T-helper 17 cell (primary cell): ENCODE data around the gene CDKN1C. TPM values are rescaled to one million over a fixed set of nuclear protein-coding genes. Genes with fewer than 3 reads are reported as not detected.

ENCODE experiments used
- ATAC-seq: fragments of 150-1000 bp; cut with Tn5 transposase; 2 replicates; pipeline ENCODE4 v1.10.0; 2021; ENCODE audit warnings: mild to moderate bottlenecking, moderate library complexity
- DNase-seq, 3 donors: peaks; one replicate each; pipeline versions ENCODE4 v3.0.0 to v3.0.0-alpha.2; 2020 to 2021
- H3K9me3 ChIP-seq: one replicate; pipeline ENCODE4 v1.7.0; 2013; ENCODE audit warnings: low read length, mild to moderate bottlenecking; ENCODE audit not compliant: control insufficient read depth, poor library complexity, severe bottlenecking
- H3K27ac Mint-ChIP-seq: one replicate; pipeline ENCODE4 v1.8.0; 2022; ENCODE audit warnings: mild to moderate bottlenecking, moderate library complexity, mixed read lengths
- H3K27me3 Mint-ChIP-seq: one replicate; pipeline ENCODE4 v1.8.0; 2022; ENCODE audit warnings: mixed read lengths
- H3K36me3 Mint-ChIP-seq: one replicate; pipeline ENCODE4 v1.8.0; 2022; ENCODE audit warnings: low read depth, mixed read lengths
- H3K4me1 Mint-ChIP-seq: one replicate; pipeline ENCODE4 v1.8.0; 2022; ENCODE audit warnings: mild to moderate bottlenecking, mixed read lengths
- H3K4me3 Mint-ChIP-seq: one replicate; pipeline ENCODE4 v1.8.0; 2022; ENCODE audit warnings: mild to moderate bottlenecking, moderate library complexity, mixed read lengths
- total RNA-seq, 4 donors: library from RNA in 2 of 4; stranded (reverse) in 2 of 4; gene quantifications; one replicate each; pipeline ENCODE4 v1.2.3 and lab custom pipeline; 2022 to 2026

Gene CDKN1C
- total RNA-seq, 2 donors from 2014 or later = 0.91 to 2.6 TPM

DNA sequence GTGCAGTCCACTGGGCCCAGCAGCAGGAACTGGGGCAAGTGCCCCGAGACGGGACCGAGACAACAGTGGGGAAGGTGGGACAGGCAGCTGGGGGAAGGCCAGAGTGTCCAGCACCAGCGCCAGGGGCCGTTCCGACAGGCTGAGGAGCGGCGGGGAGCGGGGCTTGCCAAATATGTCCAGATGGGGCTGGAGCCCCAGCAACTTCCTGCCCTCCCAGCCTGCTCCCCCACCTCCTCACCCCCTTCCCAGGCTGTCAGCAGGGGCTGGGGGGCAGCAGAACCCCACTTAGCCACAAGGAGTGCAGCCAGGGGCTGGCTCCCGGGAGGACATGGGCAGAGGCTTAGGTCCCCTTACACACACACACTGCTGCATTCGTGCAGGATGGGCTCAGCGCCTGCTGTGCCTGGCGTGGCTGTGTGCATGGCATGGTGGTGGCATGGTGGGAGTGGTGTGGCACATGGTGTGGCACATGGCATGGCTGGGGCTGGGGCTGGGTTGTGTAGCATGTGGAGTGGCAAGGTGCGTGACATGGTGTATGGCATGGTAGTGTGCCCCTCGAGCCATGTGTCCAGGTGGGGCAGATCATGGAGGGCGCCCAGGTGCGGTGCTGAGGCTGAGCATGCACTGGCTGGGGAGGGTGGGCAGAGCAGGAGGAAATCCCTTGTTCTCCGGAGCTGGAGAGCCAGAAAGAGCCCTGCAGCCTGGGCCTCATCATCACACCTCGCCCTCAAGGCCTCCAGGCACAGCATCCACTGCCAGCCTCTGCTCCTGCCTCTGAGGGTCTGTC lies 51.7 kb downstream of the CDKN1C start:
- Mint-ChIP-seq H3K4me3 (no peak overlapping the region), H3K36me3 (no peaks in the 10 kb centered on the region), H3K27ac (no peak overlapping the region), H3K4me1 (peaks cover 4% of the 10 kb centered on the region), H3K27me3 (no peaks in the 10 kb centered on the region)
- ATAC-seq (no peak), DNase-seq (no peak)
- H3K9me3 ChIP-seq = no peaks in the 10 kb centered on the region

Other genes starting within 250 kb of the CDKN1C start
- gene KCNQ1OT1, start 185.8 kb downstream of the CDKN1C start, total RNA-seq = under 1 TPM; 0.20 to 0.23 TPM
- 1 to 10 TPM in 1 of 2 donors, under 1 TPM in 1; 0.96 to 2.8 TPM for gene PHLDA2, start 43.6 kb upstream of the CDKN1C start, total RNA-seq
- 100 to 1,000 TPM; 229 to 275 TPM for gene NAP1L4, start 106.6 kb upstream of the CDKN1C start, total RNA-seq
- gene CARS1, start 171.6 kb upstream of the CDKN1C start, total RNA-seq = 10 to 100 TPM; 41.4 to 52.0 TPM